ENCODE data around the gene ARMCX5. TPM values are rescaled to one million over a fixed set of nuclear protein-coding genes. Genes with fewer than 3 reads are reported as not detected.

ARMCX5 gene
- polyA plus RNA-seq, 1 donor from 2014 or later, result 56.1 TPM

- H3F3A ChIP-seq (ENCODE audit: insufficient read depth, low read length, poor library complexity, severe bottlenecking), result no peaks in the 10 kb centered on the region
- H2AFZ ChIP-seq (ENCODE audit: low read depth, low read length), result no peak overlapping the region
- TF ChIP-seq REST (IDR thresholded peaks at IDR 0.05; ENCODE audit: borderline replicate concordance) (no peak), SMC3 (conservative IDR thresholded peaks at IDR 0.05; ENCODE audit: poor library complexity) (no peak), RAD21 (conservative IDR thresholded peaks at IDR 0.05) (no peak), TAF1 (IDR thresholded peaks at IDR 0.05; ENCODE audit: low read depth) (no peak), MXI1 (conservative IDR thresholded peaks at IDR 0.05; ENCODE audit: poor library complexity, severe bottlenecking) (no peak), EZH2 (IDR thresholded peaks at IDR 0.05; ENCODE audit: borderline replicate concordance, insufficient read depth, low read length, poor library complexity, severe bottlenecking) (no peak), CTCF (IDR thresholded peaks at IDR 0.05; ENCODE audit: poor library complexity, severe bottlenecking) (no peak), POLR2AphosphoS5 (IDR thresholded peaks at IDR 0.05) (no peak), EP300 (conservative IDR thresholded peaks at IDR 0.05; ENCODE audit: poor library complexity, severe bottlenecking) (no peak)
- no peaks in the 10 kb centered on the region for H3K27me3 ChIP-seq (ENCODE audit: insufficient read depth, low read depth, low read length)
- no peaks in the 10 kb centered on the region for H3K9me3 ChIP-seq (ENCODE audit: low read length)
- H3K9me2 ChIP-seq (ENCODE audit: insufficient read depth, low read length), result no peaks in the 10 kb centered on the region
- no peaks in the 10 kb centered on the region for H3K36me3 ChIP-seq (ENCODE audit: insufficient read depth, low read length)
- no peaks in the 10 kb centered on the region for H4K20me1 ChIP-seq (ENCODE audit: insufficient read depth)
- H3K4me3 ChIP-seq (ENCODE audit: low read length), result no peak overlapping the region
- H3K27ac ChIP-seq (ENCODE audit: low read length), result no peak overlapping the region
- no peak overlapping the region for H3K9ac ChIP-seq (ENCODE audit: low read length)
- peaks cover 38% of the 10 kb centered on the region for H3K79me2 ChIP-seq (replicated peaks; ENCODE audit: insufficient read depth, low read length)
- no peak overlapping the region for H3K4me2 ChIP-seq (ENCODE audit: low read length)
Measured at GRCh38 chrX:102610905-102611304, 11.6 kb downstream of the ARMCX5 start.

- no peak overlapping the region for H3K9ac ChIP-seq (ENCODE audit: low read length)
- H3F3A ChIP-seq (ENCODE audit: insufficient read depth, low read length, poor library complexity, severe bottlenecking), result no peaks in the 10 kb centered on the region
- H3K9me3 ChIP-seq (ENCODE audit: low read length), result no peaks in the 10 kb centered on the region
- no peak for TF ChIP-seq MXI1 (conservative IDR thresholded peaks at IDR 0.05; ENCODE audit: poor library complexity, severe bottlenecking)
- no peak for TF ChIP-seq POLR2AphosphoS5 (IDR thresholded peaks at IDR 0.05)
- TF ChIP-seq EZH2 (IDR thresholded peaks at IDR 0.05; ENCODE audit: borderline replicate concordance, insufficient read depth, low read length, poor library complexity, severe bottlenecking), result no peak
- TF ChIP-seq CTCF (IDR thresholded peaks at IDR 0.05; ENCODE audit: poor library complexity, severe bottlenecking), result no peak
- TF ChIP-seq TAF1 (IDR thresholded peaks at IDR 0.05; ENCODE audit: low read depth), result no peak
- TF ChIP-seq RAD21 (conservative IDR thresholded peaks at IDR 0.05), result no peak
- no peak for TF ChIP-seq SMC3 (conservative IDR thresholded peaks at IDR 0.05; ENCODE audit: poor library complexity)
- TF ChIP-seq EP300 (conservative IDR thresholded peaks at IDR 0.05; ENCODE audit: poor library complexity, severe bottlenecking), result no peak
- no peak for TF ChIP-seq REST (IDR thresholded peaks at IDR 0.05; ENCODE audit: borderline replicate concordance)
- peaks cover 7% of the 10 kb centered on the region for H3K79me2 ChIP-seq (replicated peaks; ENCODE audit: insufficient read depth, low read length)
- H3K27me3 ChIP-seq (ENCODE audit: insufficient read depth, low read depth, low read length), result no peaks in the 10 kb centered on the region
- no peak overlapping the region for H3K4me2 ChIP-seq (ENCODE audit: low read length)
- no peak overlapping the region for H2AFZ ChIP-seq (ENCODE audit: low read depth, low read length)
- no peak overlapping the region for H3K4me3 ChIP-seq (ENCODE audit: low read length)
- H3K9me2 ChIP-seq (ENCODE audit: insufficient read depth, low read length), result no peaks in the 10 kb centered on the region
- no peaks in the 10 kb centered on the region for H3K36me3 ChIP-seq (ENCODE audit: insufficient read depth, low read length)
- no peak overlapping the region for H3K27ac ChIP-seq (ENCODE audit: low read length)
- no peaks in the 10 kb centered on the region for H4K20me1 ChIP-seq (ENCODE audit: insufficient read depth)
Measured at GRCh38 chrX:102624105-102624504, 24.8 kb downstream of the ARMCX5 start.

Measured in neural cell (in vitro differentiated cells).